HEK293T (cell line): Measurements from ENCODE around the gene PDE7B.

Experiments
- CTCF ChIA-PET: fragments of 350-600 bp; formaldehyde crosslinking; extraction: SDS; loops from one replicate; lab custom pipeline; 2021; ENCODE audit warnings: antibody characterized with exemption, inconsistent platforms; lab: Yijun Ruan, JAX
- POLR2A ChIA-PET: fragments of 350-600 bp; formaldehyde crosslinking; extraction: SDS; loops from one replicate; lab custom pipeline; 2020; ENCODE audit warnings: antibody characterized with exemption, inconsistent platforms; lab: Yijun Ruan, JAX
- DNase-seq: peaks from one replicate; pipeline ENCODE4 v3.0.0; 2012; ENCODE audit warnings: mixed read lengths; ENCODE audit errors: extremely low spot score
- ARNT ChIP-seq: fragments of 450-650 bp; IDR thresholded peaks from 2 replicates; pipeline ENCODE4 v1.6.1; 2017; ENCODE audit warnings: mild to moderate bottlenecking
- BHLHE40 ChIP-seq: fragments of 450-650 bp; IDR thresholded peaks from 2 replicates; pipeline ENCODE4 v1.6.1; 2016; ENCODE audit warnings: mild to moderate bottlenecking, moderate library complexity, borderline replicate concordance
- CTBP1 ChIP-seq: fragments of 450-650 bp; IDR thresholded peaks from 2 replicates; pipeline ENCODE4 v1.6.1; 2016; ENCODE audit warnings: borderline replicate concordance
- ELF4 ChIP-seq: fragments of 450-650 bp; IDR thresholded peaks from 2 replicates; pipeline ENCODE4 v1.6.1; 2017; ENCODE audit warnings: antibody characterized with exemption
- FOXA1 ChIP-seq: fragments of 450-650 bp; IDR thresholded peaks from 2 replicates; pipeline ENCODE4 v1.6.1; 2016; ENCODE audit warnings: mild to moderate bottlenecking
- FOXK2 ChIP-seq: fragments of 450-650 bp; IDR thresholded peaks from 2 replicates; pipeline ENCODE4 v1.6.1; 2016; ENCODE audit warnings: mild to moderate bottlenecking
- FOXM1 ChIP-seq: fragments of 450-650 bp; IDR thresholded peaks from 2 replicates; pipeline ENCODE4 v1.6.1; 2017; ENCODE audit warnings: mild to moderate bottlenecking, borderline replicate concordance
- HDGF ChIP-seq: fragments of 450-650 bp; IDR thresholded peaks from 2 replicates; pipeline ENCODE4 v1.6.1; 2017; ENCODE audit warnings: antibody characterized with exemption, borderline replicate concordance
- L3MBTL2 ChIP-seq: fragments of 450-650 bp; conservative IDR thresholded peaks from 2 replicates; pipeline ENCODE4 v1.6.1; 2016; ENCODE audit warnings: mild to moderate bottlenecking
- LEF1 ChIP-seq: fragments of 450-650 bp; IDR thresholded peaks from 2 replicates; pipeline ENCODE4 v1.6.1; 2017; ENCODE audit warnings: mild to moderate bottlenecking, borderline replicate concordance
- NFRKB ChIP-seq: fragments of 450-650 bp; IDR thresholded peaks from 2 replicates; pipeline ENCODE4 v1.6.1; 2016; ENCODE audit warnings: mild to moderate bottlenecking, moderate library complexity
- PKNOX1 ChIP-seq: fragments of 450-650 bp; IDR thresholded peaks from 2 replicates; pipeline ENCODE4 v1.6.1; 2016
- SP1 ChIP-seq: fragments of 450-650 bp; IDR thresholded peaks from 2 replicates; pipeline ENCODE4 v1.6.1; 2017
- SUZ12 ChIP-seq: fragments of 450-650 bp; IDR thresholded peaks from 2 replicates; pipeline ENCODE4 v1.6.1; 2016; ENCODE audit warnings: mild to moderate bottlenecking
- TARDBP ChIP-seq: fragments of 450-650 bp; IDR thresholded peaks from 2 replicates; pipeline ENCODE4 v1.6.1; 2016
- ZNF384 ChIP-seq: fragments of 450-650 bp; IDR thresholded peaks from 2 replicates; pipeline ENCODE4 v1.6.1; 2016

PDE7B gene

GRCh38 chr6:135833771-135834170, 17.7 kb upstream of the PDE7B start:
- CTCF ChIA-PET: no interaction called here
- no peak for DNase-seq
- TF ChIP-seq NFRKB (no peak), ELF4 (no peak), HDGF (no peak), BHLHE40 (no peak), L3MBTL2 (no peak), FOXK2 (no peak)
- POLR2A ChIA-PET: no interaction called here

- TF ChIP-seq ZNF384 (no peak), NFRKB (no peak), ELF4 (no peak), FOXM1 (no peak), CTBP1 (no peak), FOXK2 (no peak), SP1 (no peak), FOXA1 (no peak), PKNOX1 (no peak)
- POLR2A ChIA-PET: no interaction called here
- DNase-seq: no peak
- CTCF ChIA-PET: no interaction called here
These were observed 13.6 kb upstream of the PDE7B start for GRCh38 chr6:135837735-135838449.

GRCh38 chr6:135839121-135839520, 12.4 kb upstream of the PDE7B start:
- no peak for DNase-seq
- ChIA-PET POLR2A (no interaction called here), CTCF (no interaction called here)
- TF ChIP-seq LEF1: no peak

DNA sequence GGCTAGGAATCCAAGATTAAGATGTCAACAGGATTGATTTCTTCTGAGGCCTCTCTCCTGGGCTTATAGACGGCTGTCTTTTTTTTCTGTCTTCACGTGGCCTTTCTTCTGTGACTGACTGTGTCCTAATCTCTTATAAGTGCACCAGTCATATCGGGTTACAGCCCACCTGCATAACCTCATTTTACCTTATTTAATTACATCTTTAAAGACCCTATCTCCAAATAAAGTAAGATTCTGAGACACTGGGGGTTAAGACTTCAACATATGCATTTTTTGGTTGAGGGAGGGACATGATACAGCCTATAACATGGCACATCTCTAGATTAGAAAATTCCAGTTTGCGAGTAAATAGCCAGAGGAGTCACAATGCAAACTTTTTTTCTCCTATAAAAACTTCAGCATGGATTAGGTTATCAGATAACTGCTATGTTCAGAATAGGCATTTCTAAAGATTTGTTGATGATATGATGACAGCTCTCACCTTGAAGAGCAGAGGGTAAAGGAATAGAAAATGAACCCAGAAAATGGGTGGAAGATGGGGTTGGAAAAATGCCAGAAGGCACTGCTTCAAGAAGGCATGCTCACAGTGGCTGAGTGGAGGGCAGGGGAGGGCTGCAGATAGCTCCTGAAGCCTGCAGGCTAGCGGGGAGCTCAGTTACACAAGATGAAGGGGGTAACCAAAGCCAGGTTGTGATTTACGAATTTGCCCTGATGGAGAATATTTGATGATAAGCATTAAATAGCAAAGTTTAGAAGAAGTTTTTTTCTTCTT, 8.7 kb upstream of the PDE7B start:
- POLR2A ChIA-PET: no interaction called here
- CTCF ChIA-PET: no interaction called here
- TF ChIP-seq NFRKB (no peak), L3MBTL2 (no peak), CTBP1 (no peak), ZNF384 (no peak), SUZ12 (no peak), PKNOX1 (peak; percentile 43; the same call in 1 of the 2 replicates)
- no peak for DNase-seq

DNA sequence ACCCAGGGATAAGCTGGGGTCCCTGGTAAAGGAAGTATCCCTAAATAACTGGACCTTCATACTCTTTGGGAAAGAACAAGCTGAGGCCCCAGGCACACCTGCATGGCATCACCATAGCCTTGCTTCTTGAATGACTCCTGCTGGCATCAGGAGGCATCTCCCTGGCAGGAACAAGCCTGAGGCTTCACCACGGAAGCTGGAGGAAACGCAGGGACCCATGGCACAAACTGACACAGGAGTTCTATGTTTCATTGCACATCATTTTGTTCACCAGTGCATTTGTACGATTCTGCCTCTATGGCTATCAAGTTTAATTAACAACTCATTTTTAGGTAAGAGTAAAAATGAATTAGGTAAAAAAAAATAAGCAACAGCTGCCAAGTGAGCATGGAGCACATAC, 619 bp upstream of the PDE7B start:
- POLR2A ChIA-PET: no interaction called here
- DNase-seq: no peak
- CTCF ChIA-PET: no interaction called here
- TF ChIP-seq FOXA1 (no peak), HDGF (no peak), CTBP1 (no peak), TARDBP (no peak), LEF1 (no peak), FOXK2 (no peak), SP1 (no peak), ZNF384 (no peak), FOXM1 (no peak), BHLHE40 (no peak), ELF4 (no peak), NFRKB (no peak), PKNOX1 (no peak), ARNT (no peak), L3MBTL2 (no peak), SUZ12 (no peak)

- POLR2A ChIA-PET: interaction anchor here (1.1 kb wide), 1 partner anchor 13 kb away, joined by 3 read pairs; no protein-coding TSS in a partner anchor
- no peak for DNase-seq
- TF ChIP-seq LEF1 (no peak), NFRKB (no peak), L3MBTL2 (no peak), BHLHE40 (no peak), CTBP1 (no peak), ZNF384 (no peak), SP1 (no peak), TARDBP (no peak), FOXK2 (no peak), SUZ12 (no peak)
- CTCF ChIA-PET: no interaction called here
These were observed 1.2 kb downstream of the PDE7B start for GRCh38 chr6:135852746-135853145.

GRCh38 chr6:135853227-135853626, 1.7 kb downstream of the PDE7B start:
- no peak for DNase-seq
- POLR2A ChIA-PET: interaction anchor here (1.1 kb wide), 1 partner anchor 13 kb away, joined by 3 read pairs; no protein-coding TSS in a partner anchor
- TF ChIP-seq CTBP1: no peak
- TF ChIP-seq PKNOX1: peak; percentile 67
- CTCF ChIA-PET: interaction anchor here (0.6 kb wide), 1 partner anchor 13 kb away, joined by 3 read pairs; no protein-coding TSS in a partner anchor
